ENCODE data around the gene MTG2.

DNA sequence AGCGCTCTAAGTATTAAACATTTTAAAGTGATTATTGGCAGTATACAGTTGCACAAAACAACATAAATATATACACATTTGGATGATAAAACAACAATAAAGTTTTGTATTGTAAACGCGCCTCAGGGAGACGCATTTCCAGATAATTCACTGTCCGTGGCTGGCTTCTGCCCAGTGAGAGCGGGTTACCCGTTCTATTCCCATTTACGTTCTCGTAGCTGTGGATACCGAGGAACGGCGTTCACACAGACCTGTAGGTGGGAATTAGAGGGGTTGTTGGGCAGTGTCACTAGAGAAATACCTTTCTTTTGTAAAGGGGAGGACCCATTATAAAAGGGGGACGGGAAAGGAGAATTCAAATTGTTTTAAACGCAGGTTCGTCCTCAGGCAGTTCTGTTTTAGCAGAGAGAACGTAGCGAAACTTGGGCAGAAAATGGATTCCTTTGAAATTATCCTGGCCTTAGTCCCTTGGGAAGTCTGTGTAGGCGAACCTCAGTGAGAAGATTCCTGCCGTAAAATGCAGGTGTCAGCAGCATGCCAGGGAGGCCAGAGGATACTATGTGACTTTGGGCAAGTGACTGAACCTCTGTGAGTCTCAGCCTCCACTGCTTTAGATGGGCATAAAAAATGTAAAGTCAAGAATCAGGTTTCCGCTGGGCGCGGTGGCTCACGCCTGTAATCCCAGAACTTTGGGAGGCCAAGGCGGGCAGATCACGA is 756 bp downstream of the MTG2 start:
- TF ChIP-seq, protein P1, sequence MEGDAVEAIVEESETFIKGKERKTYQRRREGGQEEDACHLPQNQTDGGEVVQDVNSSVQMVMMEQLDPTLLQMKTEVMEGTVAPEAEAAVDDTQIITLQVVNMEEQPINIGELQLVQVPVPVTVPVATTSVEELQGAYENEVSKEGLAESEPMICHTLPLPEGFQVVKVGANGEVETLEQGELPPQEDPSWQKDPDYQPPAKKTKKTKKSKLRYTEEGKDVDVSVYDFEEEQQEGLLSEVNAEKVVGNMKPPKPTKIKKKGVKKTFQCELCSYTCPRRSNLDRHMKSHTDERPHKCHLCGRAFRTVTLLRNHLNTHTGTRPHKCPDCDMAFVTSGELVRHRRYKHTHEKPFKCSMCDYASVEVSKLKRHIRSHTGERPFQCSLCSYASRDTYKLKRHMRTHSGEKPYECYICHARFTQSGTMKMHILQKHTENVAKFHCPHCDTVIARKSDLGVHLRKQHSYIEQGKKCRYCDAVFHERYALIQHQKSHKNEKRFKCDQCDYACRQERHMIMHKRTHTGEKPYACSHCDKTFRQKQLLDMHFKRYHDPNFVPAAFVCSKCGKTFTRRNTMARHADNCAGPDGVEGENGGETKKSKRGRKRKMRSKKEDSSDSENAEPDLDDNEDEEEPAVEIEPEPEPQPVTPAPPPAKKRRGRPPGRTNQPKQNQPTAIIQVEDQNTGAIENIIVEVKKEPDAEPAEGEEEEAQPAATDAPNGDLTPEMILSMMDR (IDR thresholded peaks at IDR 0.05) = no peak
- TF ChIP-seq, protein P2, sequence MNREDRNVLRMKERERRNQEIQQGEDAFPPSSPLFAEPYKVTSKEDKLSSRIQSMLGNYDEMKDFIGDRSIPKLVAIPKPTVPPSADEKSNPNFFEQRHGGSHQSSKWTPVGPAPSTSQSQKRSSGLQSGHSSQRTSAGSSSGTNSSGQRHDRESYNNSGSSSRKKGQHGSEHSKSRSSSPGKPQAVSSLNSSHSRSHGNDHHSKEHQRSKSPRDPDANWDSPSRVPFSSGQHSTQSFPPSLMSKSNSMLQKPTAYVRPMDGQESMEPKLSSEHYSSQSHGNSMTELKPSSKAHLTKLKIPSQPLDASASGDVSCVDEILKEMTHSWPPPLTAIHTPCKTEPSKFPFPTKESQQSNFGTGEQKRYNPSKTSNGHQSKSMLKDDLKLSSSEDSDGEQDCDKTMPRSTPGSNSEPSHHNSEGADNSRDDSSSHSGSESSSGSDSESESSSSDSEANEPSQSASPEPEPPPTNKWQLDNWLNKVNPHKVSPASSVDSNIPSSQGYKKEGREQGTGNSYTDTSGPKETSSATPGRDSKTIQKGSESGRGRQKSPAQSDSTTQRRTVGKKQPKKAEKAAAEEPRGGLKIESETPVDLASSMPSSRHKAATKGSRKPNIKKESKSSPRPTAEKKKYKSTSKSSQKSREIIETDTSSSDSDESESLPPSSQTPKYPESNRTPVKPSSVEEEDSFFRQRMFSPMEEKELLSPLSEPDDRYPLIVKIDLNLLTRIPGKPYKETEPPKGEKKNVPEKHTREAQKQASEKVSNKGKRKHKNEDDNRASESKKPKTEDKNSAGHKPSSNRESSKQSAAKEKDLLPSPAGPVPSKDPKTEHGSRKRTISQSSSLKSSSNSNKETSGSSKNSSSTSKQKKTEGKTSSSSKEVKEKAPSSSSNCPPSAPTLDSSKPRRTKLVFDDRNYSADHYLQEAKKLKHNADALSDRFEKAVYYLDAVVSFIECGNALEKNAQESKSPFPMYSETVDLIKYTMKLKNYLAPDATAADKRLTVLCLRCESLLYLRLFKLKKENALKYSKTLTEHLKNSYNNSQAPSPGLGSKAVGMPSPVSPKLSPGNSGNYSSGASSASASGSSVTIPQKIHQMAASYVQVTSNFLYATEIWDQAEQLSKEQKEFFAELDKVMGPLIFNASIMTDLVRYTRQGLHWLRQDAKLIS (CRISPR knock-in tag; IDR thresholded peaks at IDR 0.05; ENCODE audit: borderline replicate concordance) = no peak
- TF ChIP-seq NR1H2 (CRISPR knock-in tag; IDR thresholded peaks at IDR 0.05) = no peak

All from WTC11 (cell line).